Suprapubic skin (tissue), 4 donors: ENCODE measurements around the gene MAT1A.

Experiments
- POLR2A ChIP-seq, 2 donors: fragments of 450-650 bp; IDR thresholded peaks; one replicate each; pipeline ENCODE4 v1.6.1; 2017; ENCODE audit warnings: antibody characterized with exemption in 2 of 2, mild to moderate bottlenecking in 2 of 2, moderate library complexity in 2 of 2
- POLR2AphosphoS5 ChIP-seq, 3 donors: sonication (generic); formaldehyde crosslinking; IDR thresholded peaks; one replicate each; pipeline ENCODE4 v1.6.1; 2017; ENCODE audit warnings: antibody characterized with exemption in 3 of 3
- TF ChIP-seq, protein P1 (sequence below), 2 donors: fragments of 200-600 bp in 1 of 2; fragments of 450-650 bp in 1 of 2; sonication (generic) in 1 of 2; IDR thresholded peaks; one replicate each; pipeline ENCODE4 v1.5.1; 2016 to 2019; ENCODE audit warnings: antibody characterized with exemption in 2 of 2, mild to moderate bottlenecking in 1 of 2, moderate library complexity in 1 of 2

DNA sequence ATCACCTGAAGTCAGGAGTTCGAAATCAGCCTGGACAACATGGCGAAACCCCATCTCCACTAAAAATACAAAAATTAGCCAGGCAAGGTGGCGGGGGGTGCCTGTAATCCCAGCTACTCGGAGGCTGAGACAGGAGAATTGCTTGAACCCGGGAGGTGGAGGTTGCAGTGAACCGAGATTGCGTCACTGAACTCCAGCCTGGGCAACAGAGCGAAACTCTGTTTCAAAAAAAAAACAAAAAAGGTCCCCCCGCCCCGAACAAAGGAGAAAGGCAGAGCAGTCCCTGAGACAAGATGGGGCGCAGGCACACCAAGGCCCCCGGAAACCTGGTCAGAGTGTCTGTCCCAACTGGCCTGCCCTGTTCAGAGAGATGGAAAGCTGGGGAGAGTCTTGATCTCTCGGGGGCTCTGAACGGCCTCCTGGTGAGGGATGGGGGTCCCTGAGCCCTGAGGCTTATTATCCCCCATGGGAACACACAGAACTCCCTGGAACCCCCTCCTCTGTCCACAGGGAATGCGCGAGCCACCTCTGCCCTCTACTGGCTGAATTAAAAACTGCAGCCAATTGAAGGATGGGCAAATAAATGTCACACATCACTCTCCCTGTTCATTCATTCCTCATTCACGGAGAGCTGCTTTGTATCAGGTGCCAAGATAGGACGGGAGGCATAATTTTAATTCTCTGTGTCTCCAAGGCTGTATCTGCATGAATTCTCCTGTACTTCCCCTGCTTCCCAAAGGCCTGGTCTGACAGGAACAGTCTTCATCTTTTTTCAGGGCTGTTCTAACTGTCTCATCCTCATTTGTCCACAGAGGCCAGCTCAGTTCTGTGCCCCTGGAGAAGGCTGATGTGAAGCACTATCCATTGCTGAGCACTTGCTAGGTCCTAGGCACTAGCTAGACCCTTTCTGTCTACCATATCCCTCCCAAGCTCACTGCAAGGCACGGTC lies 28.9 kb downstream of the MAT1A start:
- TF ChIP-seq POLR2AphosphoS5 (IDR thresholded peaks at IDR 0.05): no peak
- no peak for TF ChIP-seq POLR2A (IDR thresholded peaks at IDR 0.05)
- TF ChIP-seq, protein P1, sequence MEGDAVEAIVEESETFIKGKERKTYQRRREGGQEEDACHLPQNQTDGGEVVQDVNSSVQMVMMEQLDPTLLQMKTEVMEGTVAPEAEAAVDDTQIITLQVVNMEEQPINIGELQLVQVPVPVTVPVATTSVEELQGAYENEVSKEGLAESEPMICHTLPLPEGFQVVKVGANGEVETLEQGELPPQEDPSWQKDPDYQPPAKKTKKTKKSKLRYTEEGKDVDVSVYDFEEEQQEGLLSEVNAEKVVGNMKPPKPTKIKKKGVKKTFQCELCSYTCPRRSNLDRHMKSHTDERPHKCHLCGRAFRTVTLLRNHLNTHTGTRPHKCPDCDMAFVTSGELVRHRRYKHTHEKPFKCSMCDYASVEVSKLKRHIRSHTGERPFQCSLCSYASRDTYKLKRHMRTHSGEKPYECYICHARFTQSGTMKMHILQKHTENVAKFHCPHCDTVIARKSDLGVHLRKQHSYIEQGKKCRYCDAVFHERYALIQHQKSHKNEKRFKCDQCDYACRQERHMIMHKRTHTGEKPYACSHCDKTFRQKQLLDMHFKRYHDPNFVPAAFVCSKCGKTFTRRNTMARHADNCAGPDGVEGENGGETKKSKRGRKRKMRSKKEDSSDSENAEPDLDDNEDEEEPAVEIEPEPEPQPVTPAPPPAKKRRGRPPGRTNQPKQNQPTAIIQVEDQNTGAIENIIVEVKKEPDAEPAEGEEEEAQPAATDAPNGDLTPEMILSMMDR (IDR thresholded peaks at IDR 0.05): peak; percentile 55 to 76
